Measurements from ENCODE around the gene HDAC7.

Gene HDAC7

GRCh38 chr12:47733142-47733541 lies 86.6 kb downstream of the HDAC7 start:
- TF ChIP-seq ZFX (IDR thresholded peaks at IDR 0.05; ENCODE audit: borderline replicate concordance), result no peak
- TF ChIP-seq, protein P1, sequence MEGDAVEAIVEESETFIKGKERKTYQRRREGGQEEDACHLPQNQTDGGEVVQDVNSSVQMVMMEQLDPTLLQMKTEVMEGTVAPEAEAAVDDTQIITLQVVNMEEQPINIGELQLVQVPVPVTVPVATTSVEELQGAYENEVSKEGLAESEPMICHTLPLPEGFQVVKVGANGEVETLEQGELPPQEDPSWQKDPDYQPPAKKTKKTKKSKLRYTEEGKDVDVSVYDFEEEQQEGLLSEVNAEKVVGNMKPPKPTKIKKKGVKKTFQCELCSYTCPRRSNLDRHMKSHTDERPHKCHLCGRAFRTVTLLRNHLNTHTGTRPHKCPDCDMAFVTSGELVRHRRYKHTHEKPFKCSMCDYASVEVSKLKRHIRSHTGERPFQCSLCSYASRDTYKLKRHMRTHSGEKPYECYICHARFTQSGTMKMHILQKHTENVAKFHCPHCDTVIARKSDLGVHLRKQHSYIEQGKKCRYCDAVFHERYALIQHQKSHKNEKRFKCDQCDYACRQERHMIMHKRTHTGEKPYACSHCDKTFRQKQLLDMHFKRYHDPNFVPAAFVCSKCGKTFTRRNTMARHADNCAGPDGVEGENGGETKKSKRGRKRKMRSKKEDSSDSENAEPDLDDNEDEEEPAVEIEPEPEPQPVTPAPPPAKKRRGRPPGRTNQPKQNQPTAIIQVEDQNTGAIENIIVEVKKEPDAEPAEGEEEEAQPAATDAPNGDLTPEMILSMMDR (IDR thresholded peaks at IDR 0.05), result no peak
- H3K27ac ChIP-seq, result no peak overlapping the region
